A549 (cell line): Measurements from ENCODE around the gene ST3GAL5.
"Not testable (repeated sequence)": the region's sequence is repeated elsewhere in the genome, so short reads cannot be mapped to it uniquely, and the experiment has no call there.

Experiments used
- CHD4 ChIP-seq: fragments of 200-600 bp; sonication (generic); IDR thresholded peaks from 2 replicates; pipeline ENCODE4 v1.6.1; 2016; ENCODE audit warnings: antibody characterized with exemption, mild to moderate bottlenecking, borderline replicate concordance
- CTCF ChIP-seq: fragments of >200 bp; sonication (Bioruptor Twin); formaldehyde crosslinking; IDR thresholded peaks from 3 replicates; pipeline ENCODE4 v1.5.1; 2016
- FOSL2 ChIP-seq, 2 experiments: fragments of 450-650 bp in 1 of 2; fragments of >200 bp in 1 of 2; sonication (Bioruptor Twin) in 1 of 2; formaldehyde crosslinking; IDR thresholded peaks; 2 replicates each; pipeline versions ENCODE4 v1.5.0 to v1.6.1; 2016 to 2020; ENCODE audit warnings: mild to moderate bottlenecking in 1 of 2, moderate library complexity in 1 of 2
- HOXB5 ChIP-seq: fragments of 250-450 bp; sonication (Bioruptor Pico); IDR thresholded peaks from 2 replicates; pipeline ENCODE4 v1.5.0; 2020; ENCODE audit warnings: mild to moderate bottlenecking, moderate library complexity
- MAFK ChIP-seq: fragments of 450-650 bp; IDR thresholded peaks from 2 replicates; pipeline ENCODE4 v1.6.1; 2014; ENCODE audit not compliant: partially characterized antibody
- MAX ChIP-seq: IDR thresholded peaks from 2 replicates; pipeline ENCODE4 v1.6.1; 2012
- PBX3 ChIP-seq: IDR thresholded peaks from 2 replicates; pipeline ENCODE4 v1.6.1; 2012
- POLR2A ChIP-seq: IDR thresholded peaks from 2 replicates; pipeline ENCODE4 v1.6.1; 2012; ENCODE audit warnings: mild to moderate bottlenecking, low read length
- POLR2AphosphoS2 ChIP-seq: conservative IDR thresholded peaks from 2 replicates; pipeline ENCODE4 v1.6.1; 2012; ENCODE audit warnings: low read length, improper control_type of control experiment, inconsistent platforms
- REST ChIP-seq: fragments of 200-600 bp; sonication (generic); IDR thresholded peaks from 2 replicates; pipeline ENCODE4 v1.6.1; 2016; ENCODE audit warnings: antibody characterized with exemption, mild to moderate bottlenecking, moderate library complexity
- USF2 ChIP-seq: fragments of 450-650 bp; IDR thresholded peaks from 2 replicates; pipeline ENCODE4 v1.6.1; 2014; ENCODE audit warnings: antibody characterized with exemption
- ZC3H11A ChIP-seq: fragments of 450-650 bp; IDR thresholded peaks from 2 replicates; pipeline ENCODE4 v1.6.1; 2014; ENCODE audit warnings: antibody characterized with exemption, mild to moderate bottlenecking

GRCh38 chr2:85829394-85829793 lies 59.4 kb downstream of the ST3GAL5 start:
- TF ChIP-seq ZC3H11A: peak; percentile 46
- not testable (repeated sequence) for TF ChIP-seq CTCF; POLR2A; POLR2AphosphoS2; USF2; MAX; CHD4; REST; FOSL2 (IDR thresholded peaks at IDR 0.05); FOSL2 (CRISPR knock-in tag; IDR thresholded peaks at IDR 0.05); MAFK; HOXB5 (CRISPR knock-in tag); PBX3
